GM19463 (cell line): ENCODE measurements around the gene EFCC1.
A peak's percentile ranks its signal among the peaks of the same experiment; 100 is the strongest.
"Not testable (repeated sequence)": the region's sequence is repeated elsewhere in the genome, so short reads cannot be mapped to it uniquely, and the experiment has no call there.

Source experiments
- ATAC-seq: cut with Tn5 transposase; IDR thresholded peaks from one replicate; pipeline ENCODE4 v1.9.1; 2021; ENCODE audit warnings: mild to moderate bottlenecking, moderate library complexity; ENCODE audit not compliant: unreplicated experiment

EFCC1 gene

GRCh38 chr3:129051871-129052340, 50.8 kb downstream of the EFCC1 start:
- ATAC-seq, result no peak

GRCh38 chr3:129052675-129053074, 51.6 kb downstream of the EFCC1 start:
- ATAC-seq, result no peak

GRCh38 chr3:129054605-129055104, 53.6 kb downstream of the EFCC1 start:
- no peak for ATAC-seq

- ATAC-seq, result no peak
Observed at GRCh38 chr3:129056451-129057173, 55.5 kb downstream of the EFCC1 start.

GRCh38 chr3:129057249-129057648, 56.1 kb downstream of the EFCC1 start:
- ATAC-seq, result no peak

GRCh38 chr3:129058441-129059200, 57.5 kb downstream of the EFCC1 start:
- peak; percentile 84 for ATAC-seq

GRCh38 chr3:129059311-129059958, 58.3 kb downstream of the EFCC1 start:
- no peak for ATAC-seq

- no peak for ATAC-seq
Observed at GRCh38 chr3:129060276-129061022, 59.3 kb downstream of the EFCC1 start, which contains the start of gene GP9. Gene GP9 (plus strand): TSS chr3:129060779. CDS start chr3:129061740, 961 bp downstream.

- no peak for ATAC-seq
Observed at GRCh38 chr3:129061023-129061887, 60.2 kb downstream of the EFCC1 start.

GRCh38 chr3:129061888-129062834, 61.1 kb downstream of the EFCC1 start:
- ATAC-seq, result no peak

- no peak for ATAC-seq
Observed at GRCh38 chr3:129063091-129063640, 62.1 kb downstream of the EFCC1 start.

GRCh38 chr3:129063841-129064482, 62.9 kb downstream of the EFCC1 start:
- no peak for ATAC-seq

GRCh38 chr3:129065016-129065719, 64.1 kb downstream of the EFCC1 start:
- no peak for ATAC-seq

GRCh38 chr3:129065720-129066073, 64.6 kb downstream of the EFCC1 start:
- no peak for ATAC-seq

- not testable (repeated sequence) for ATAC-seq
Observed at GRCh38 chr3:129067719-129068118, 66.6 kb downstream of the EFCC1 start.

GRCh38 chr3:129068291-129068886, 67.3 kb downstream of the EFCC1 start:
- no peak for ATAC-seq
